Measurements from ENCODE around the gene BCL6B.

- TF ChIP-seq CTCF (IDR thresholded peaks at IDR 0.05; ENCODE audit: borderline replicate concordance, extremely low read depth, low read length, poor library complexity, severe bottlenecking) (no peak), EZH2 (IDR thresholded peaks at IDR 0.05; ENCODE audit: borderline replicate concordance, low read depth, low read length, severe bottlenecking) (no peak)
These were observed 1.5 kb downstream of the BCL6B start for GRCh38 chr17:7024402-7024785.

All from DND-41 (cell line).